ENCODE data around the gene COG8. TPM values are rescaled to one million over a fixed set of nuclear protein-coding genes. Genes with fewer than 3 reads are reported as not detected.

The COG8 gene
- total and polyA plus RNA-seq, 2 of the 8 experiments (the other 6 are each of a cell fraction or from before 2014, with no cell fraction given): 49.1 to 55.6 TPM

DNA sequence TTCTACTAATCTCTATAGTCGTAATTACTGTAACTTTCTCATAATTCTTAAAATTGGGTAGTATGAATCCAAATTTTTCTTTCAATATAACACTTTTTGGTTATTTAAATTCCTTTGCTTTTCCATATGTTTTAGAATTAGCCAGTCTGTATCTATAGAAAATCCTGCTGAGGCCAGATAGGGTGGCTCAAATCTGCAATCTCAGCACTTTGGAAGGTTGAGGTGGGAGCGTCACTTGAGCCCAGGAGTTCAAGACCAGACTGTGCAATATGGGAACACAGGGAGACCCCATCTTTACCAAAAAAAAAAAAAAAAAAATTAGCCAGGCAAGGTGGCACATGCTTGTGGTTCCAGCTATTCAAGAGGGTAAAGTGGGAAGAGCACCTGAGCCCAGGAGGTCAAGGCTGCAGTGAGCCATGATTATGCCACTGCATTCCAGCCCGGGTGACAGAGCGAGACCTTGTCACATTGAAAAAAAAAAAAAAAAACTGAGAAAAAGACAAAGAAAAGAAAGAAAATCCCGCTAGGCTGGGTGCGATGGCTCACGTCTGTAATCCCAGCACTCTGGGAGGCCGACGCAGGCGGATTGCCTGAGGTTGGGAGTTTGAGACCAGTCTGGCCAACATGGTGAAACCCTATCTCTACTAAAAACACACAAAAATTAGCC lies 37.2 kb upstream of the COG8 start:
- no peak overlapping the region for H2BK15ac ChIP-seq (ENCODE audit: low read length)
- POLR2A ChIA-PET (ENCODE audit: partially characterized antibody): interaction anchor here (0.7 to 1.2 kb wide), 2 partner anchors 9 to 30 kb away, joined by 3 read pairs; no protein-coding TSS in a partner anchor
- TF ChIP-seq ASH2L (IDR thresholded peaks at IDR 0.05; ENCODE audit: low read length): no peak
- no peak for TF ChIP-seq RXRA (IDR thresholded peaks at IDR 0.05; ENCODE audit: insufficient read depth, low read depth, low read length)
- peak; percentile 64; the same call in 1 of the 2 replicates for TF ChIP-seq MAFK (IDR thresholded peaks at IDR 0.05; ENCODE audit: low read depth, low read length)
- no peak overlapping the region for H2BK12ac ChIP-seq (ENCODE audit: low read depth, low read length)
- H3K23ac ChIP-seq (ENCODE audit: insufficient read length): no peak overlapping the region
- no peak overlapping the region for H3K4ac ChIP-seq (replicated peaks; ENCODE audit: insufficient read length, low read depth, low read length)
- no peak overlapping the region for H2AK5ac ChIP-seq (ENCODE audit: low read depth, low read length)
- H3K4me1 ChIP-seq (replicated peaks in 1 of 4; ENCODE audit: control insufficient read depth in 3 of 4, insufficient read depth in 4 of 4, low read length in 3 of 4): no peaks in the 10 kb centered on the region
- H4K8ac ChIP-seq (ENCODE audit: extremely low read depth, insufficient read depth, low read length): no peak overlapping the region
- H3K9me3 ChIP-seq (ENCODE audit: insufficient read depth in 2 of 2, low read depth in 1 of 2, low read length in 1 of 2): no peaks in the 10 kb centered on the region
- no peak overlapping the region for H2BK120ac ChIP-seq (replicated peaks; ENCODE audit: low read depth, low read length)
- no peak overlapping the region for H4K5ac ChIP-seq (ENCODE audit: insufficient read length, low read depth, low read length)
- H3K79me2 ChIP-seq (ENCODE audit: control insufficient read depth in 1 of 2, insufficient read depth in 2 of 2, low read length in 2 of 2): 0 out of 4 replicates have a peak, but pooled peaks cover 0 to under 1% of the 10 kb centered on the region in 2 experiments
- no peaks in the 10 kb centered on the region for H3K23me2 ChIP-seq (ENCODE audit: low read depth, low read length)
- H3K4me2 ChIP-seq (ENCODE audit: insufficient read depth in 1 of 2, low read depth in 2 of 2, low read length in 2 of 2): no peak overlapping the region
- CTCF ChIA-PET (ENCODE audit: partially characterized antibody): interaction anchor here (0.6 kb wide), 1 partner anchor 327 kb away, joined by 3 read pairs; no protein-coding TSS in a partner anchor
- FAIRE-seq: no peak
- no peak overlapping the region for H3K9ac ChIP-seq (replicated peaks in 1 of 4; ENCODE audit: extremely low read depth in 1 of 4, low read depth in 3 of 4, low read length in 3 of 4)
- H3K79me1 ChIP-seq (ENCODE audit: low read depth, low read length): no peaks in the 10 kb centered on the region
- WGBS, 2 experiments (ENCODE audit: extremely low coverage in 1 of 2, insufficient coverage in 1 of 2, insufficient read length in 1 of 2, insufficient replicate concordance in 2 of 2, low coverage in 1 of 2, low lambda C conversion rate in 2 of 2, missing lambda C conversion rate in 1 of 2): 96% methylated on average over 2 of the region's 10 CpGs; no CpG with 5 or more reads in 1 of the 2 experiments
- H3K4me3 ChIP-seq (ENCODE audit: extremely low read depth in 1 of 4, insufficient read depth in 2 of 4, low read depth in 3 of 4, low read length in 4 of 4): no peak overlapping the region
- H2BK20ac ChIP-seq (ENCODE audit: low read length): no peak overlapping the region
- peaks cover 5 to 41% (median 18%) of the 10 kb centered on the region in 4 experiments; a peak in 7 of 8 replicates for H3K36me3 ChIP-seq (ENCODE audit: control insufficient read depth in 2 of 4, insufficient read depth in 4 of 4, low read length in 3 of 4)
- H4K20me1 ChIP-seq (replicated peaks in 1 of 2; ENCODE audit: control insufficient read depth in 1 of 2, insufficient read depth in 2 of 2, low read length in 2 of 2): peaks cover 0 to 2% of the 10 kb centered on the region in 2 experiments
- H3K27ac ChIP-seq (ENCODE audit: low read depth, low read length): no peak overlapping the region
- H3K56ac ChIP-seq (replicated peaks; ENCODE audit: insufficient read length, low read depth, low read length): no peak overlapping the region
- H4K91ac ChIP-seq (replicated peaks; ENCODE audit: insufficient read length, low read length): no peak overlapping the region
- no peak overlapping the region for H2AFZ ChIP-seq (ENCODE audit: low read length)
- H2BK5ac ChIP-seq (ENCODE audit: low read depth, low read length): no peak overlapping the region
- H3K18ac ChIP-seq (ENCODE audit: extremely low read depth, low read length): no peak overlapping the region
- H3K27me3 ChIP-seq (replicated peaks in 1 of 4; ENCODE audit: control insufficient read depth in 3 of 4, extremely low read depth in 1 of 4, insufficient read depth in 3 of 4, low read length in 3 of 4): no peaks in the 10 kb centered on the region
- no peak overlapping the region for H3K14ac ChIP-seq (ENCODE audit: insufficient read length)
- no peak for DNase-seq (ENCODE audit: low read depth in 1 of 2, low spot score in 2 of 2)
